Measurements from ENCODE around the gene GNAQ.

GNAQ gene

GRCh38 chr9:77985996-77986395 is 45.6 kb downstream of the GNAQ start:
- no peaks in the 10 kb centered on the region for H4K20me1 ChIP-seq (ENCODE audit: control insufficient read depth, insufficient read depth, low read depth, low read length)
- H3K4me1 ChIP-seq (ENCODE audit: control insufficient read depth, low read length) = no peaks in the 10 kb centered on the region
- no peak overlapping the region for H3K4me2 ChIP-seq (ENCODE audit: low read length)
- no peak for TF ChIP-seq EZH2phosphoT487 (IDR thresholded peaks at IDR 0.05; ENCODE audit: borderline replicate concordance, low read length)
- no peak for TF ChIP-seq CTCF (IDR thresholded peaks at IDR 0.05; ENCODE audit: low read depth, low read length, poor library complexity, severe bottlenecking)
- no peaks in the 10 kb centered on the region for H3F3A ChIP-seq (ENCODE audit: control insufficient read depth, insufficient read depth)
- H3K4me3 ChIP-seq (ENCODE audit: low read length) = no peak overlapping the region
- no peaks in the 10 kb centered on the region for H3K79me2 ChIP-seq (ENCODE audit: control insufficient read depth, low read length)
- H3K9me2 ChIP-seq (replicated peaks; ENCODE audit: control insufficient read depth, low read length) = no peaks in the 10 kb centered on the region
- no peak overlapping the region for H3K27ac ChIP-seq (ENCODE audit: low read depth, low read length)
- 0 out of 2 replicates have a peak, but pooled peaks cover 5% of the 10 kb centered on the region for H3K27me3 ChIP-seq (ENCODE audit: control insufficient read depth, low read length)
- no peaks in the 10 kb centered on the region for H3K36me3 ChIP-seq (ENCODE audit: control insufficient read depth, low read length)
- H3K9me3 ChIP-seq (ENCODE audit: control insufficient read depth, insufficient read depth, low read length) = no peaks in the 10 kb centered on the region

DNA sequence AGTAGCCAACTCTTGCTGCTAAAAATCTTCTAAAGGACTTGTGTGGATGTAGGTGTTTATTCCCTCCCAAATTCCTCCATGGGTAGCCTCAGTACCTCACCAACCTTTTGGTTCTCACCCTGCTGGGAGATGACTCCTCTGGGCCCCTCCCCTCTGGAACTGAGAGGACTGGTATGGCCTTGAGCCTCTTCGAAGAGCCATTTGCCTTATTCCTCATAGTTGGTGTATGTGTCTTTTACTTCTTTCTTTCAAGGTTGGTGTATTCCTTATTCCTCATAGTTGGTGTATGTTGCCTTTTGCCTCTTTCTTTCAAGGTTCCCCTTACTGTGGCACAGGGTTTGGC is 48.3 kb downstream of the GNAQ start:
- Histone ChIP-seq H3K79me2 (ENCODE audit: control insufficient read depth, low read length) (no peaks in the 10 kb centered on the region), H3K4me1 (ENCODE audit: control insufficient read depth, low read length) (no peaks in the 10 kb centered on the region), H3K4me2 (ENCODE audit: low read length) (no peak overlapping the region), H3K27ac (ENCODE audit: low read depth, low read length) (no peak overlapping the region), H3K27me3 (ENCODE audit: control insufficient read depth, low read length) (0 out of 2 replicates have a peak, but pooled peaks cover 8% of the 10 kb centered on the region), H3K9me3 (ENCODE audit: control insufficient read depth, insufficient read depth, low read length) (no peaks in the 10 kb centered on the region), H3K9me2 (replicated peaks; ENCODE audit: control insufficient read depth, low read length) (no peaks in the 10 kb centered on the region), H3F3A (ENCODE audit: control insufficient read depth, insufficient read depth) (no peaks in the 10 kb centered on the region), H4K20me1 (ENCODE audit: control insufficient read depth, insufficient read depth, low read depth, low read length) (no peaks in the 10 kb centered on the region), H3K4me3 (ENCODE audit: low read length) (no peak overlapping the region), H3K36me3 (ENCODE audit: control insufficient read depth, low read length) (no peaks in the 10 kb centered on the region)
- no peak for TF ChIP-seq EZH2phosphoT487 (IDR thresholded peaks at IDR 0.05; ENCODE audit: borderline replicate concordance, low read length)
- no peak for TF ChIP-seq CTCF (IDR thresholded peaks at IDR 0.05; ENCODE audit: low read depth, low read length, poor library complexity, severe bottlenecking)

GRCh38 chr9:77982581-77983319 is 48.9 kb downstream of the GNAQ start:
- Histone ChIP-seq H3K4me1 (ENCODE audit: control insufficient read depth, low read length) (no peaks in the 10 kb centered on the region), H3K79me2 (ENCODE audit: control insufficient read depth, low read length) (no peaks in the 10 kb centered on the region), H3K27me3 (ENCODE audit: control insufficient read depth, low read length) (0 out of 2 replicates have a peak, but pooled peaks cover 8% of the 10 kb centered on the region), H3F3A (ENCODE audit: control insufficient read depth, insufficient read depth) (no peaks in the 10 kb centered on the region), H3K4me2 (ENCODE audit: low read length) (no peak overlapping the region), H3K9me2 (replicated peaks; ENCODE audit: control insufficient read depth, low read length) (no peaks in the 10 kb centered on the region), H3K9me3 (ENCODE audit: control insufficient read depth, insufficient read depth, low read length) (no peaks in the 10 kb centered on the region), H3K27ac (ENCODE audit: low read depth, low read length) (no peak overlapping the region), H4K20me1 (ENCODE audit: control insufficient read depth, insufficient read depth, low read depth, low read length) (no peaks in the 10 kb centered on the region), H3K4me3 (ENCODE audit: low read length) (no peak overlapping the region), H3K36me3 (ENCODE audit: control insufficient read depth, low read length) (no peaks in the 10 kb centered on the region)
- no peak for TF ChIP-seq CTCF (IDR thresholded peaks at IDR 0.05; ENCODE audit: low read depth, low read length, poor library complexity, severe bottlenecking)
- TF ChIP-seq EZH2phosphoT487 (IDR thresholded peaks at IDR 0.05; ENCODE audit: borderline replicate concordance, low read length) = no peak

Measured in DOHH2 (cell line).